ENCODE measurements around the gene MBP.
A peak's percentile ranks its signal among the peaks of the same experiment; 100 is the strongest.

The MBP gene

DNA sequence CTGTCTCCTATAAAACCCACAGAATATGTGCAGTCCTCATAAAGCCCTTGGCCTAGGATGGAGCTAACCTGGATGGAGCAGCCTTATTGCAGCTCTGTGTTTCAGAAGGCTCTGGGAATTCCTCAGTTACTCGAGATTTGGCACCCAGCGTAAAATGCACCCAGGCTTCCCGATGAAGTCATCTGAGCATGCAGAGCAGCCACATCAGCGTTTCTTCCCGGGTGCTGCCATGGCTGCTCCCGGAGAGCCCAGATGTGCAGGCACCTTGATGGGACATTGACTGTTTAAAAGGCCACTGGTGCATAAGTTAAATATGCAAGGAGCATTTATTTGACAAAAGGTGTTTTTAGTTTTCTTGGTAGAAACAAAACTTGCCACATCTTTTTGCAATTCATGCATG lies 115.2 kb downstream of the MBP start:
- in situ Hi-C loops (cut with HindIII; ENCODE audit: low pct_ligation_motif_present, low sequenced_read_pairs) = no loop called here
- no peak overlapping the region for H3K4me3 ChIP-seq (ENCODE audit: low read depth, low read length)
- TF ChIP-seq, protein P1, sequence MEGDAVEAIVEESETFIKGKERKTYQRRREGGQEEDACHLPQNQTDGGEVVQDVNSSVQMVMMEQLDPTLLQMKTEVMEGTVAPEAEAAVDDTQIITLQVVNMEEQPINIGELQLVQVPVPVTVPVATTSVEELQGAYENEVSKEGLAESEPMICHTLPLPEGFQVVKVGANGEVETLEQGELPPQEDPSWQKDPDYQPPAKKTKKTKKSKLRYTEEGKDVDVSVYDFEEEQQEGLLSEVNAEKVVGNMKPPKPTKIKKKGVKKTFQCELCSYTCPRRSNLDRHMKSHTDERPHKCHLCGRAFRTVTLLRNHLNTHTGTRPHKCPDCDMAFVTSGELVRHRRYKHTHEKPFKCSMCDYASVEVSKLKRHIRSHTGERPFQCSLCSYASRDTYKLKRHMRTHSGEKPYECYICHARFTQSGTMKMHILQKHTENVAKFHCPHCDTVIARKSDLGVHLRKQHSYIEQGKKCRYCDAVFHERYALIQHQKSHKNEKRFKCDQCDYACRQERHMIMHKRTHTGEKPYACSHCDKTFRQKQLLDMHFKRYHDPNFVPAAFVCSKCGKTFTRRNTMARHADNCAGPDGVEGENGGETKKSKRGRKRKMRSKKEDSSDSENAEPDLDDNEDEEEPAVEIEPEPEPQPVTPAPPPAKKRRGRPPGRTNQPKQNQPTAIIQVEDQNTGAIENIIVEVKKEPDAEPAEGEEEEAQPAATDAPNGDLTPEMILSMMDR (IDR thresholded peaks at IDR 0.05; ENCODE audit: low read depth, low read length, missing control alignments) = no peak
- no peaks in the 10 kb centered on the region for H3K27me3 ChIP-seq (replicated peaks)
- no peak for DNase-seq
- H3K36me3 ChIP-seq (replicated peaks) = peaks cover 2% of the 10 kb centered on the region
- no peak overlapping the region for H3K27ac ChIP-seq

GRCh38 chr18:77016936-77017335 lies 115.6 kb downstream of the MBP start:
- Histone ChIP-seq H3K27ac (no peak overlapping the region), H3K27me3 (replicated peaks) (no peaks in the 10 kb centered on the region), H3K36me3 (replicated peaks) (peaks cover 2% of the 10 kb centered on the region), H3K4me3 (ENCODE audit: low read depth, low read length) (peak overlapping the region; percentile 24)
- DNase-seq = no peak
- TF ChIP-seq, protein P1 (IDR thresholded peaks at IDR 0.05; ENCODE audit: low read depth, low read length, missing control alignments) = no peak
- in situ Hi-C loops (cut with HindIII; ENCODE audit: low pct_ligation_motif_present, low sequenced_read_pairs) = no loop called here

GRCh38 chr18:77015771-77016710 lies 116.5 kb downstream of the MBP start:
- H3K4me3 ChIP-seq (ENCODE audit: low read depth, low read length) = peak overlapping the region; percentile 24
- no peaks in the 10 kb centered on the region for H3K27me3 ChIP-seq (replicated peaks)
- in situ Hi-C loops (cut with HindIII; ENCODE audit: low pct_ligation_motif_present, low sequenced_read_pairs) = no loop called here
- H3K27ac ChIP-seq = no peak overlapping the region
- TF ChIP-seq, protein P1 (IDR thresholded peaks at IDR 0.05; ENCODE audit: low read depth, low read length, missing control alignments) = no peak
- H3K36me3 ChIP-seq (replicated peaks) = peaks cover 2% of the 10 kb centered on the region
- DNase-seq = no peak

DNA sequence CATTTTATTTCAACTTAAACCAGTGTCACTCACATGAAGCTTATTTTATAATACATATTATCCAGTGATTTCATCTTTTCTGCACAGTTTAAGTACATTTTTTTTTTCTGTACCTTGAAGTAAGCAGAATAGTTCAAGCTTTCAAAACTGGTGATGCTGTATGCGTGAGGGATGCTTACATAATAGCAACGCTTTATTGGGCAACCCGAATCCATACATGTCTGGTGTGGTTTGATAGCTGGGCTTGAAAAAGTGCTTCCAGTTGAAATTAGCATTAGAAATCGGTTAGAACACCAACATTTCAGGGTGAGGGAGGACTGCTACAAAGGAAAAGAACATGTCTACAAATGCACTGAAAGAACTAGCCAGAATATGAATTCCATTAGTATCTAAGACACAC lies 117.4 kb downstream of the MBP start:
- TF ChIP-seq, protein P1 (IDR thresholded peaks at IDR 0.05; ENCODE audit: low read depth, low read length, missing control alignments) = no peak
- no peak overlapping the region for H3K27ac ChIP-seq
- in situ Hi-C loops (cut with HindIII; ENCODE audit: low pct_ligation_motif_present, low sequenced_read_pairs) = no loop called here

DNA sequence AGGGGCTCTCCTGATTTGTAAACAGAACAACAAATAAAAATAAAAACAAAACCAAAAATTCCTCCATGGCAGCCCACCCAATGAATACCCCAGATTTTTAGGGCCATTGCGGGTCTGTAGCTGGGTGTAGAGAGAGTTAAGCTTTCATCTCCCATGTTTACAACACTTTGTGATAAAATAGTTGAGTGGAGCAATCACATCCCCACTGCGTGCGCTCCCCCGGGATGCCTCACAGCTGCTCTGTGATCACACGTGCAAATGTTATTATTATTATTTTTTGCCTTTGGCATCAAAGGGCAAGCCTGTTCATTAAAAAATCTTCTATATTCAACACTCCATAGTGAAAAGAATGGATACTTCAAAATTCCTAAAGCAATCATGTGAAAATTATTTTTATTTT lies 118.0 kb downstream of the MBP start:
- no peak overlapping the region for H3K27ac ChIP-seq

More for the DNA sequence above, 117.4 kb downstream of the MBP start:
- Histone ChIP-seq H3K36me3 (replicated peaks) (peaks cover 2% of the 10 kb centered on the region), H3K27me3 (replicated peaks) (no peaks in the 10 kb centered on the region), H3K4me3 (ENCODE audit: low read depth, low read length) (no peak overlapping the region)
- no peak for DNase-seq

More for the DNA sequence above, 118.0 kb downstream of the MBP start:
- Histone ChIP-seq H3K27me3 (replicated peaks) (no peaks in the 10 kb centered on the region), H3K36me3 (replicated peaks) (peaks cover 2% of the 10 kb centered on the region), H3K4me3 (ENCODE audit: low read depth, low read length) (no peak overlapping the region)
- DNase-seq = no peak
- in situ Hi-C loops (cut with HindIII; ENCODE audit: low pct_ligation_motif_present, low sequenced_read_pairs) = no loop called here
- TF ChIP-seq, protein P1 (IDR thresholded peaks at IDR 0.05; ENCODE audit: low read depth, low read length, missing control alignments) = no peak

Measured in brain microvascular endothelial cell (primary cell).